SU-DHL-6 (cell line): Measurements from ENCODE around the gene EEF1E1.

ENCODE experiments used
- H2AFZ ChIP-seq: fragments of 200-600 bp; sonication (generic); 2 replicates; pipeline ENCODE4 v1.6.1; 2014; ENCODE audit warnings: low read depth, mild to moderate bottlenecking, moderate library complexity, mixed read lengths, antibody characterized with exemption, low read length; ENCODE audit not compliant: severe bottlenecking
- H3F3A ChIP-seq: fragments of 200-600 bp; shearing (Covaris generic); 2 replicates; pipeline ENCODE4 v1.6.0; 2016; ENCODE audit warnings: antibody characterized with exemption, mild to moderate bottlenecking; ENCODE audit not compliant: insufficient read depth
- H3K27ac ChIP-seq: fragments of 200-600 bp; sonication (generic); 2 replicates; pipeline ENCODE4 v1.5.1; 2016; ENCODE audit warnings: low read depth, mild to moderate bottlenecking, low read length, moderate library complexity, mixed read lengths
- H3K27me3 ChIP-seq: fragments of 200-600 bp; sonication (generic), shearing (Covaris generic); 2 replicates; pipeline ENCODE4 v1.6.0; 2014; ENCODE audit warnings: mild to moderate bottlenecking, low read length
- H3K36me3 ChIP-seq: fragments of 200-600 bp; sonication (generic); 2 replicates; pipeline ENCODE4 v1.6.1; 2014; ENCODE audit warnings: mild to moderate bottlenecking, low read length, mixed read lengths
- H3K4me2 ChIP-seq: fragments of 300-600, 200-600 bp; shearing (Covaris generic), sonication (generic); 2 replicates; pipeline ENCODE4 v1.6.0; 2014; ENCODE audit warnings: low read length, low read depth, mild to moderate bottlenecking; ENCODE audit not compliant: poor library complexity, severe bottlenecking
- H3K4me3 ChIP-seq: fragments of 200-600 bp; sonication (generic); 2 replicates; pipeline ENCODE4 v1.5.1; 2014; ENCODE audit warnings: antibody characterized with exemption, low read length, mild to moderate bottlenecking, mixed read lengths; ENCODE audit not compliant: insufficient read depth, poor library complexity, severe bottlenecking
- H3K79me2 ChIP-seq: fragments of 200-600 bp; sonication (generic); 2 replicates; pipeline ENCODE4 v1.6.1; 2014; ENCODE audit warnings: mild to moderate bottlenecking, low read length, moderate library complexity; ENCODE audit not compliant: insufficient read depth
- H3K9ac ChIP-seq: fragments of 200-600 bp; sonication (generic); 2 replicates; pipeline ENCODE4 v1.7.0; 2014; ENCODE audit warnings: mild to moderate bottlenecking, low read length
- H3K9me2 ChIP-seq: fragments of 200-600 bp; sonication (generic); replicated peaks from 2 replicates; pipeline ENCODE4 v1.6.1; 2014; ENCODE audit warnings: low read length; ENCODE audit not compliant: insufficient read depth
- H3K9me3 ChIP-seq: fragments of 200-600 bp; sonication (generic); 2 replicates; pipeline ENCODE4 v1.6.1; 2014; ENCODE audit warnings: low read length, mixed read lengths; ENCODE audit not compliant: insufficient read depth
- H4K20me1 ChIP-seq: fragments of 200-600 bp; sonication (generic); 2 replicates; pipeline ENCODE4 v1.6.1; 2014; ENCODE audit warnings: low read depth, mild to moderate bottlenecking, antibody characterized with exemption, low read length, moderate library complexity, mixed read lengths
- CTCF ChIP-seq: fragments of 200-600 bp; sonication (generic); IDR thresholded peaks from one replicate; pipeline ENCODE4 v1.5.1; 2017; ENCODE audit warnings: antibody characterized with exemption, mild to moderate bottlenecking, low read length, moderate library complexity; ENCODE audit not compliant: insufficient read depth, poor library complexity, severe bottlenecking
- EZH2phosphoT487 ChIP-seq: fragments of 200-600 bp; sonication (generic), shearing (Covaris generic); conservative IDR thresholded peaks from 2 replicates; pipeline ENCODE4 v1.6.1; 2018; ENCODE audit warnings: mild to moderate bottlenecking, antibody characterized with exemption, low read length, moderate library complexity, mixed read lengths

The EEF1E1 gene

GRCh38 chr6:8079126-8079525, 23.2 kb downstream of the EEF1E1 start:
- no peak overlapping the region for H2AFZ ChIP-seq
- H3K4me2 ChIP-seq, result no peak overlapping the region
- peaks cover 17% of the 10 kb centered on the region for H3K79me2 ChIP-seq
- H3F3A ChIP-seq, result peaks cover 6% of the 10 kb centered on the region; the same call in 1 of the 2 replicates
- no peaks in the 10 kb centered on the region for H3K9me2 ChIP-seq
- H3K9ac ChIP-seq, result no peak overlapping the region
- H3K4me3 ChIP-seq, result no peak overlapping the region
- H3K36me3 ChIP-seq, result peaks cover 31% of the 10 kb centered on the region; the same call in 1 of the 2 replicates
- TF ChIP-seq EZH2phosphoT487 (no peak), CTCF (no peak)
- H4K20me1 ChIP-seq, result peaks cover 11% of the 10 kb centered on the region; the same call in 1 of the 2 replicates
- no peak overlapping the region for H3K27ac ChIP-seq
- H3K27me3 ChIP-seq, result no peaks in the 10 kb centered on the region
- H3K9me3 ChIP-seq, result no peaks in the 10 kb centered on the region

GRCh38 chr6:8077991-8078390, 24.4 kb downstream of the EEF1E1 start:
- H3K4me2 ChIP-seq, result no peak overlapping the region
- H3K4me3 ChIP-seq, result no peak overlapping the region
- H3K9me3 ChIP-seq, result no peaks in the 10 kb centered on the region
- no peak overlapping the region for H2AFZ ChIP-seq
- H3K36me3 ChIP-seq, result peaks cover 20% of the 10 kb centered on the region; the same call in 1 of the 2 replicates
- peaks cover 2% of the 10 kb centered on the region; the same call in 1 of the 2 replicates for H3F3A ChIP-seq
- no peak overlapping the region for H3K27ac ChIP-seq
- H4K20me1 ChIP-seq, result no peaks in the 10 kb centered on the region; the same call in 1 of the 2 replicates
- H3K9me2 ChIP-seq, result no peaks in the 10 kb centered on the region
- no peak for TF ChIP-seq CTCF
- TF ChIP-seq EZH2phosphoT487, result no peak
- peaks cover 6% of the 10 kb centered on the region for H3K79me2 ChIP-seq
- no peak overlapping the region for H3K9ac ChIP-seq
- H3K27me3 ChIP-seq, result no peaks in the 10 kb centered on the region

GRCh38 chr6:8075704-8076103, 26.6 kb downstream of the EEF1E1 start:
- Histone ChIP-seq H3F3A (no peaks in the 10 kb centered on the region), H3K27ac (no peak overlapping the region), H3K27me3 (no peaks in the 10 kb centered on the region), H3K4me3 (no peak overlapping the region), H3K9ac (no peak overlapping the region), H3K9me3 (no peaks in the 10 kb centered on the region), H3K36me3 (peaks cover 10% of the 10 kb centered on the region; the same call in 1 of the 2 replicates), H2AFZ (no peak overlapping the region), H4K20me1 (no peaks in the 10 kb centered on the region), H3K9me2 (no peaks in the 10 kb centered on the region), H3K4me2 (no peak overlapping the region), H3K79me2 (no peaks in the 10 kb centered on the region)
- no peak for TF ChIP-seq EZH2phosphoT487

- no peak overlapping the region for H3K9ac ChIP-seq
- no peaks in the 10 kb centered on the region for H3K79me2 ChIP-seq
- TF ChIP-seq CTCF, result no peak
- TF ChIP-seq EZH2phosphoT487, result no peak
- H3K4me3 ChIP-seq, result no peak overlapping the region
- H2AFZ ChIP-seq, result no peak overlapping the region
- no peak overlapping the region for H3K4me2 ChIP-seq
- no peaks in the 10 kb centered on the region for H4K20me1 ChIP-seq
- peaks cover 9% of the 10 kb centered on the region; the same call in 1 of the 2 replicates for H3K36me3 ChIP-seq
- no peaks in the 10 kb centered on the region for H3K9me3 ChIP-seq
- no peak overlapping the region for H3K27ac ChIP-seq
- no peaks in the 10 kb centered on the region for H3K9me2 ChIP-seq
- H3K27me3 ChIP-seq, result no peaks in the 10 kb centered on the region
- no peaks in the 10 kb centered on the region for H3F3A ChIP-seq
Measured at GRCh38 chr6:8075185-8075584, 27.2 kb downstream of the EEF1E1 start.
